Right lobe of liver (tissue), 6 donors: ENCODE results near the gene PRAC2. TPM values are rescaled to one million over a fixed set of nuclear protein-coding genes. Genes with fewer than 3 reads are reported as not detected.

Source experiments
- ATAC-seq, 4 donors: fragments of 200-7000 bp; cut with Tn5 transposase; one replicate each; pipeline ENCODE4 v1.9.1; 2020; ENCODE audit warnings: mild to moderate bottlenecking in 4 of 4, moderate library complexity in 4 of 4
- DNase-seq, 3 donors: peaks; one replicate each; pipeline ENCODE4 v3.0.0-alpha.2; 2020
- H3K27ac ChIP-seq, 3 donors: fragments of 200-600 bp; one replicate each; pipeline ENCODE4 v1.8.0; 2022
- H3K27me3 ChIP-seq, 2 donors: fragments of 200-600 bp; one replicate each; pipeline ENCODE4 v1.8.0; 2022
- H3K36me3 ChIP-seq, 4 donors: fragments of 200-600 bp; sonication (generic) in 1 of 4; one replicate each; pipeline versions ENCODE4 v1.5.1 to v1.8.0; 2017 to 2022; ENCODE audit warnings: control low read depth in 1 of 4
- H3K4me1 ChIP-seq, 4 donors: fragments of 200-600 bp; sonication (generic) in 1 of 4; one replicate each; pipeline versions ENCODE4 v1.5.1 to v1.8.0; 2017 to 2022; ENCODE audit warnings: control low read depth in 1 of 4
- H3K4me3 ChIP-seq, 3 donors: fragments of 200-600 bp; one replicate each; pipeline ENCODE4 v1.8.0; 2022
- H3K9me3 ChIP-seq, 4 donors: fragments of 200-600 bp; sonication (generic) in 1 of 4; one replicate each; pipeline versions ENCODE4 v1.5.1 to v1.8.0; 2017 to 2022; ENCODE audit warnings: control low read depth in 1 of 4
- CTCF ChIP-seq, 4 donors: fragments of 200-600 bp in 3 of 4; fragments of 450-650 bp in 1 of 4; IDR thresholded peaks; one replicate each; pipeline versions ENCODE4 v1.5.1 to v1.8.0; 2016 to 2022; ENCODE audit warnings: antibody characterized with exemption in 4 of 4, mild to moderate bottlenecking in 2 of 4
- POLR2A ChIP-seq: fragments of 450-650 bp; IDR thresholded peaks from one replicate; pipeline ENCODE4 v1.6.1; 2017; ENCODE audit warnings: antibody characterized with exemption, mild to moderate bottlenecking
- WGBS: methylation state at CpG from one replicate; pipeline ENCODE4 v1.1.6; 2018; ENCODE audit warnings: low coverage, low lambda C conversion rate; ENCODE audit not compliant: insufficient coverage; ENCODE audit errors: missing lambda C conversion rate; 5-methylcytosine and 5-hydroxymethylcytosine counted together
- intact Hi-C, 2 donors: fragments of 100-400 bp; cut with DNase I; formaldehyde crosslinking; loops; one replicate each; pipeline versions ENCODE4 v1.11.2 to v1.14.1; 2022
- total RNA-seq, 6 experiments: library from RNA; depleted of rRNA in 2 of 6; stranded (reverse); fragments of >200 nt in 2 of 6; fragmentation: NEBNext Ultra II Directional in 3 of 6; extraction: Animal tissue kit (Norgen Biotek cat#: 25700) in 3 of 6; gene quantifications; one replicate each; pipeline versions ENCODE4 v1.1.0 to v1.2.4, GENCODE V29; 2016 to 2023
- donor health status: DM: no; HTN: yes; CAD: no.
- donor health status: DM: no; HTN: no; CAD: no.
- donor health status: DM: no; HTN: no; CAD: no.
- donor health status: DM: no; HTN: yes; CAD: no.
- donor health status: DM: no; HTN: yes; CAD: no.

The PRAC2 gene
- total RNA-seq, 6 experiments from 2014 or later, result not detected

DNA sequence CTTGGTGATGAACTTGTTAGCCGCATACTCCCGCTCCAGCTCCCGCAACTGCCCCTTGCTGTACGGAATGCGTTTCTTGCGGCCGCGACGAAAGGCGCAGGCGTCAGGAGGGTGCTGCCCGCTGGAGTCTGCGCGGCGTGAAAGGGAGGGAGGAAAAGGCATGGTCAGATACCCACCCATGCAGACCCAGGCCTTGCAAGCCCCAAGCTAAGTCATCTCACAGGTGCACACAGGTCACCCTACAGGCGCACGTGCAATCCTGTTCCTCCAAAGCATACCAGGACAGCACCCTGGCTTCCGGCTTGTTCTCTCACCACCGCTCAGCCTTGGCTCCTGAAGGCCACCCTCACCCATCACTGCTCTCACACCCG is 3.9 kb downstream of the PRAC2 start:
- ATAC-seq, result no peak
- H3K27ac ChIP-seq, result no peak overlapping the region

DNA sequence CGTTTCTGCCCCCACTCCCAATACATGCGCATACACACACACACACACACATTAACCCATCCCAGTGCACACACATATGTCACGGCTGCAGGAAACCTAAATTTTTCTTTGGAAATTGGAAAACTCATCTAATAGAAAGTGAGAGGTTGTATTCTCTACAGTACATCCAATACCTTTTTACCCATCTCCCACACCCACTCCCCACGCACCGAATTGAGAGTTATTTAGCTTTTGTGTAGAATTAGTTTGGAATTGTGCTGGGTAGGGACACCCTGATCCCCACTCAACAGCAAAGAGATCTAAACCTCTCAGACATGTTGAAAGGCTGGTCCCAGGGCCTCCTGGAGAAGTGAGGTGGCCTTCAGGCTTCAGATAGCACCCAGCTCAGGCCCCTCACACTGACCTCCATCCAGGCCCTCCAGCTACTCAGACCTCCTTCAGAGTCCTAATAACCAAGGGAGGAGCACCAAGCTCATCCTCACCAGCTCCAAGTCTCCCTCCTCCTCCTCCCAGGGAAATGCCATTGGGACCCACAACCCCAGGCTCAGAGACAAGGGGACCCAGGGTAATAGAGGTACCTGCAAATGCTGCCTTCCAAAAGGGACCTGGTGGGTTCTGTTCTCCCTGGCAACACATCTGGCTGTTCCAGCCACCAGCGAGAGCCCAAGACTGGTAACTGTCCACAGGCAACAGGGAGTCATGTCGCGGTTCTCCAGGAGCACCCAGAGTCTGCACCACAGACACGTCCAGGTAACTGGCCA is 4.6 kb downstream of the PRAC2 start:
- TF ChIP-seq CTCF (IDR thresholded peaks at IDR 0.05), result no peak
- TF ChIP-seq POLR2A, result no peak
- no peak for DNase-seq
- H3K27me3 ChIP-seq, result peaks cover 9 to 78% of the 10 kb centered on the region in 2 donors
- H3K4me3 ChIP-seq, result no peak overlapping the region
- no peaks in the 10 kb centered on the region for H3K9me3 ChIP-seq
- 30% methylated on average over 7 of the region's 9 CpGs for WGBS
- H3K27ac ChIP-seq, result no peak overlapping the region
- no peaks in the 10 kb centered on the region for H3K36me3 ChIP-seq
- no peak for ATAC-seq
- peaks cover 0 to 9% (median 0%) of the 10 kb centered on the region in 4 donors for H3K4me1 ChIP-seq
- intact Hi-C loops, result loop anchor here in 1 of 2 donors (10.0 kb wide), 1 partner anchor 57 kb away; no protein-coding TSS in a partner anchor

More for the DNA sequence above, 3.9 kb downstream of the PRAC2 start:
- peaks cover 16 to 77% of the 10 kb centered on the region in 2 donors for H3K27me3 ChIP-seq
- no peak overlapping the region for H3K4me3 ChIP-seq
- no peaks in the 10 kb centered on the region for H3K36me3 ChIP-seq
- 6% methylated on average over 16 of the region's 20 CpGs for WGBS
- peaks cover 0 to 9% (median 0%) of the 10 kb centered on the region in 4 donors for H3K4me1 ChIP-seq
- intact Hi-C loops, result loop anchor here in 1 of 2 donors (10.0 kb wide), 1 partner anchor 58 kb away; no protein-coding TSS in a partner anchor
- DNase-seq, result no peak
- TF ChIP-seq POLR2A (no peak), CTCF (IDR thresholded peaks at IDR 0.05) (no peak)
- H3K9me3 ChIP-seq, result no peaks in the 10 kb centered on the region

DNA sequence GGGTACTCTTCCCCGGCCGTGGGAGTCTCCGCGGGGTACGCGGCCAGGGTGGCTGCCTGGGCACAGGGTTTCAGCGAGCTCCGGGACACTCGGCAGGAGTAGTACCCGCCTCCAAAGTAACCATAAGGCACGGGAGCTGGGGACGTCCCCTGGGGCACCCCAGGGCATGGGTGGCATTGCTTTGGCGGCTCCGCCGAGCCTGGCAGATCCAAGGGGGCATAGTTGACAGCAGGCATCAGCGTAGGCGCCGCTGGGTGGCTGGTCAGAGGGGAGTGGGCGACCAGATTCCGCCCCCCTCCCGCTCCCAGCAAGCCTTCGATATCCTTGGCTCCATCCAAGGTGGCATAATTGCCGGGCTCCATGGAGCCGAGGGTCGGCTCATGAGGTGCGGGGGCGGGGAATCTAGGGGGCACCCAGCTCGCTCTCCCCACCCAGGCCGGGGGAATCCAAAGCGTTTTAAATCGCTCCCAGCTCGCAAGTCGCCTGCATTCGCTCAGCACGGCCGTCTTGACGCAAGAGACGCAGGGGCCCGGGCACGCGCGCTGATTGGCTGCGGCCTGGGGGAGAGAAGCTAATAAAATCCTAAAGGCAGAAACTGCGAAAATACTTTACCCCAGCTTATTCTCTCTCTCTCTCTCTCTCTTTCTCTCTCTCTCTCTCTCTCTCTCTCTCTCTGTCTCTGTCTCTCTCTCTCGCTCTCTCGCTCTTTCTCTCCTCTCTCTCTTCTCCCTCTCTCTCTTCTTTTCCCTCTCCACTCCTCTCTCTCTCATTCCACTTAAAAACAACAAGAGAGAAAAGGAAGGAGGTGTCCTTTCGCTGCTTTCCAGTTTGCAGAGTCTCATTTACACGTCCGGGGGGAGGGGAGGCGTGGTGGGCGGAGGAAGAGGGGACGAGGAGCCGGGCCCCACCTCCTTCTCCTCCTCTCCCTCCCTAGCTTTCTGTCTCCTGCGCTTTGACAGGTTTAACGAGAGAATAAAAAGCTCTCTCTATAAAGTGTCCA is 5.5 kb downstream of the PRAC2 start, which contains the start of gene HOXB13:
HOXB13 (minus strand) TSS at position 519 of the 1,000 bp plus-strand sequence; CDS start at position 362, 157 bp downstream.
- TF ChIP-seq POLR2A (no peak), CTCF (IDR thresholded peaks at IDR 0.05) (no peak)
- Histone ChIP-seq H3K36me3 (no peaks in the 10 kb centered on the region), H3K9me3 (no peaks in the 10 kb centered on the region), H3K27ac (no peak within 1 kb of the TSS), H3K27me3 (peaks cover 14 to 79% of the 10 kb centered on the region in 2 donors), H3K4me3 (no peak within 1 kb of the TSS), H3K4me1 (peaks cover 0 to 9% (median 0%) of the 10 kb centered on the region in 4 donors)
- ATAC-seq (no peak), DNase-seq (no peak)
- 3% methylated on average over 27 of the region's 55 CpGs for WGBS
- intact Hi-C loops, result loop anchor here in 1 of 2 donors (10.0 kb wide), 1 partner anchor 56 kb away; no protein-coding TSS in a partner anchor
